Fibroblast of lung (primary cell): ENCODE results near the gene SLC9A5. TPM values are rescaled to one million over a fixed set of nuclear protein-coding genes. Genes with fewer than 3 reads are reported as not detected.
A peak's percentile ranks its signal among the peaks of the same experiment; 100 is the strongest.

ENCODE experiments used
- DNase-seq, 2 donors: peaks; one replicate each; pipeline versions ENCODE4 v3.0.0 to v3.0.0-alpha.2; 2010; ENCODE audit warnings: low read depth in 2 of 2
- H2AFZ ChIP-seq: 2 replicates; pipeline ENCODE4 v1.5.1; 2012; ENCODE audit warnings: low read length, control low read depth, inconsistent platforms
- H3K27ac ChIP-seq: 2 replicates; pipeline ENCODE4 v1.5.1; 2011; ENCODE audit warnings: low read length, control low read depth; ENCODE audit not compliant: insufficient read depth
- H3K27me3 ChIP-seq: 2 replicates; pipeline ENCODE4 v1.5.1; 2011; ENCODE audit warnings: mild to moderate bottlenecking, low read length; ENCODE audit not compliant: control insufficient read depth, insufficient read depth
- H3K36me3 ChIP-seq: 2 replicates; pipeline ENCODE4 v1.5.1; 2011; ENCODE audit warnings: low read length; ENCODE audit not compliant: control insufficient read depth, insufficient read depth
- H3K4me1 ChIP-seq: 2 replicates; pipeline ENCODE4 v1.5.1; 2011; ENCODE audit warnings: low read length; ENCODE audit not compliant: control insufficient read depth, insufficient read depth; ENCODE audit errors: extremely low read depth
- H3K4me2 ChIP-seq: 2 replicates; pipeline ENCODE4 v1.5.1; 2011; ENCODE audit warnings: low read length, control low read depth; ENCODE audit not compliant: insufficient read depth; ENCODE audit errors: extremely low read depth
- H3K4me3 ChIP-seq, 4 experiments: fragments of 200-600 bp in 1 of 4; sonication (generic) in 1 of 4; replicated peaks in 1 of 4; 2 replicates each; pipeline ENCODE4 v1.5.1; 2011 to 2016; ENCODE audit warnings: low read length in 4 of 4, low read depth in 3 of 4, mild to moderate bottlenecking in 3 of 4, control low read depth in 2 of 4, inconsistent platforms in 1 of 4, mixed read lengths in 1 of 4; ENCODE audit not compliant: insufficient read depth in 1 of 4; ENCODE audit errors: control extremely low read depth in 1 of 4
- H3K79me2 ChIP-seq: 2 replicates; pipeline ENCODE4 v1.5.1; 2012; ENCODE audit warnings: mild to moderate bottlenecking, low read length, inconsistent platforms; ENCODE audit not compliant: control insufficient read depth, insufficient read depth
- H3K9ac ChIP-seq: 2 replicates; pipeline ENCODE4 v1.5.1; 2011; ENCODE audit warnings: mild to moderate bottlenecking, low read length, control low read depth; ENCODE audit not compliant: insufficient read depth
- H3K9me3 ChIP-seq: 2 replicates; pipeline ENCODE4 v1.5.1; 2012; ENCODE audit warnings: low read depth, low read length; ENCODE audit not compliant: control insufficient read depth, insufficient read depth
- H4K20me1 ChIP-seq: 2 replicates; pipeline ENCODE4 v1.5.1; 2011; ENCODE audit warnings: low read length; ENCODE audit not compliant: control insufficient read depth, insufficient read depth; ENCODE audit errors: extremely low read depth
- CTCF ChIP-seq, 2 donors: IDR thresholded peaks in 1 of 2; conservative IDR thresholded peaks in 1 of 2; 1 replicate in 1 of 2; 2 replicates in 1 of 2; pipeline ENCODE4 v1.5.1; 2011 to 2012; ENCODE audit warnings: low read length in 2 of 2, control low read depth in 1 of 2, inconsistent platforms in 1 of 2, low read depth in 1 of 2, mild to moderate bottlenecking in 1 of 2
- EZH2 ChIP-seq: IDR thresholded peaks from 2 replicates; pipeline ENCODE4 v1.5.1; 2012; ENCODE audit warnings: low read length, control low read depth, mild to moderate bottlenecking; ENCODE audit errors: missing control alignments
- polyA plus RNA-seq, 2 donors: library from polyadenylated mRNA; depleted of rRNA in 1 of 2; stranded (reverse) in 1 of 2; unstranded in 1 of 2; fragments of >200 nt; gene quantifications; 2 replicates each; pipeline ENCODE4 v1.2.1, GENCODE V29; 2011 to 2012; ENCODE audit warnings: missing spikeins in 1 of 2
- total RNA-seq: library from RNA; depleted of rRNA; stranded (reverse); fragments of >200 nt; gene quantifications from 2 replicates; pipeline ENCODE4 v1.2.1, GENCODE V29; 2014

SLC9A5 gene
- total and polyA plus RNA-seq, 2 donors (not counting 1 experiment from before 2014, with no cell fraction given), result 2.0 to 2.3 TPM

- Histone ChIP-seq H2AFZ (no peak overlapping the region), H3K36me3 (no peaks in the 10 kb centered on the region), H3K9me3 (no peaks in the 10 kb centered on the region), H3K27me3 (no peaks in the 10 kb centered on the region), H3K27ac (no peak overlapping the region), H4K20me1 (no peaks in the 10 kb centered on the region), H3K4me2 (no peak overlapping the region), H3K4me3 (no peak overlapping the region), H3K79me2 (no peaks in the 10 kb centered on the region), H3K9ac (no peak overlapping the region), H3K4me1 (peaks cover under 1% of the 10 kb centered on the region)
- no peak for TF ChIP-seq EZH2
- TF ChIP-seq CTCF (conservative IDR thresholded peaks at IDR 0.05 in 1 of 2, IDR thresholded peaks at IDR 0.05 in 1 of 2; ENCODE audit: low read depth in 1 of 2, low read length in 2 of 2), result no peak
- DNase-seq, result no peak
Measured at GRCh38 chr16:67302076-67302475, 53.3 kb downstream of the SLC9A5 start.

- Histone ChIP-seq H3K27ac (no peak overlapping the region), H4K20me1 (no peaks in the 10 kb centered on the region), H3K27me3 (no peaks in the 10 kb centered on the region), H3K9me3 (no peaks in the 10 kb centered on the region), H3K36me3 (no peaks in the 10 kb centered on the region), H3K4me3 (no peak overlapping the region), H3K4me1 (no peaks in the 10 kb centered on the region), H2AFZ (no peak overlapping the region), H3K79me2 (no peaks in the 10 kb centered on the region), H3K4me2 (no peak overlapping the region), H3K9ac (no peak overlapping the region)
- no peak for DNase-seq
- TF ChIP-seq EZH2 (no peak), CTCF (conservative IDR thresholded peaks at IDR 0.05 in 1 of 2, IDR thresholded peaks at IDR 0.05 in 1 of 2; ENCODE audit: low read depth in 1 of 2, low read length in 2 of 2) (no peak)
Measured at GRCh38 chr16:67302970-67303369, 54.2 kb downstream of the SLC9A5 start.

GRCh38 chr16:67304020-67304419 is 55.2 kb downstream of the SLC9A5 start:
- Histone ChIP-seq H3K27ac (no peak overlapping the region), H3K27me3 (no peaks in the 10 kb centered on the region), H3K4me3 (no peak overlapping the region), H4K20me1 (no peaks in the 10 kb centered on the region), H3K4me1 (no peaks in the 10 kb centered on the region), H3K79me2 (no peaks in the 10 kb centered on the region), H2AFZ (no peak overlapping the region), H3K4me2 (peak overlapping the region; percentile 13), H3K9ac (no peak overlapping the region), H3K36me3 (no peaks in the 10 kb centered on the region), H3K9me3 (no peaks in the 10 kb centered on the region)
- no peak for TF ChIP-seq EZH2
- no peak for TF ChIP-seq CTCF (conservative IDR thresholded peaks at IDR 0.05 in 1 of 2, IDR thresholded peaks at IDR 0.05 in 1 of 2; ENCODE audit: low read depth in 1 of 2, low read length in 2 of 2)
- DNase-seq, result peak in 1 of 2 donors; percentile 51
